Activated CD8-positive, alpha-beta memory T cell treated with anti-CD3 and anti-CD28 coated beads, Interleukin-2, amount 50 U/mL, for 24 hours (primary cell): ENCODE measurements around the gene PRDX5.
"Not testable (repeated sequence)": the region's sequence is repeated elsewhere in the genome, so short reads cannot be mapped to it uniquely, and the experiment has no call there.

ENCODE experiments used
- DNase-seq: peaks from one replicate; pipeline ENCODE4 v3.0.0-alpha.2; 2020; ENCODE audit errors: extremely low read depth

Gene PRDX5

DNA sequence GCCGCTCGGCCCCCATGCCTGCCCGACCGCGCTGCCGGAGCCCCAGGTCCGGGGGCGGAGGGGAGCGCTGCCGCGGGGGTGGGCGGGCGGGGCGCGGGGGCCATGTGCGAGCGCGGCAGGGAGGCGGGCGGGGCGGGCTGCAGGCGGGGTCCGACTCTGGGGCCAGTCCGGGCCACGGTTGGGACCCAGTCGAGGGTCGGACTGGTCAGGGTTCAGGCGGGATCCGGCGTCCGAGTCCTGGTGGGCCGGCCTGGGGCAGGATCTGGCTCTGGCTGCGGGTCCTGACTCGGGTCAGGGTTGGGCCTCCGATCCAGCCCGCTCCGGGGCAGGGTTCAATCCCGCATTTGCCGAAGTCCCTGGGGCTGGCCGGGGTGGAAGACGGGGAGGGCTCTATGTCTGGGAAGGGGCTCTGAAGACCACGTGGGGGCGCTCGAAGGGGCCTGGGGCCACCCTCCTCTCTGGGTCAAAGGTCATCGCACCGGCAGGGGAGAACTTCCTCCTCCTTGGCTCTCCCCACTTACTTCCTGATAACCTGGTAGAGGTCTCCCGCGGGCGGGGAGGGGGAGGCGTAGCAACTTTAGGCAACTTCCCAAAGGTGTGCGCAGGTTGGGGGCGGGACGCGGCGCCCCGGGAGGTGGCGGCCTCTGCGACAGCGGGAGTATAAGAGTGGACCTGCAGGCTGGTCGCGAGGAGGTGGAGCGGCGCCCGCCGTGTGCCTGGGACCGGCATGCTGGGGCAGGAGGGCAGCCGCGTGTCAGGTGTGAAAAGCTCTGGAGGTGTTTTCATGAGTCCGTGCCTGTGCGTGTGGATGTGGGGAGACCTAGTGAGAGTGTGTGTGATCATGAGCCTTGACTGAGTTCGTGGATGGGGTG is 12.0 kb upstream of the PRDX5 start:
- DNase-seq, result peak; percentile 34

DNA sequence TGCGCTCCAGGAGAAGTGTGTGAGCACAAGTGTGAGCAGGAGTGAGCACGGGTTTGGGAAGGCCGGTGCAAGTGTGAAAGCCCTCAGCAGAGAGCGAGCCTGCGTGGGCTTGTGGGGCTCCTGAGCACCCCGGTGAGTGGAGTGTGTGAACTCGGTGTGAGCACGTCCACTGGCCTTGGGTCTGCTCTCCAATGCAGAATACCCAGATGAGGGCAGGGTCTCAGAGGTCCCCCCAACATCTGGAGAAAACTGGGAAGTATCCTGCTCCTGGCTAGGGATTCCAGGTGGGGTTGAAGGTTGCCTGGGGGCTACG is 11.4 kb upstream of the PRDX5 start:
- DNase-seq, result no peak

DNA sequence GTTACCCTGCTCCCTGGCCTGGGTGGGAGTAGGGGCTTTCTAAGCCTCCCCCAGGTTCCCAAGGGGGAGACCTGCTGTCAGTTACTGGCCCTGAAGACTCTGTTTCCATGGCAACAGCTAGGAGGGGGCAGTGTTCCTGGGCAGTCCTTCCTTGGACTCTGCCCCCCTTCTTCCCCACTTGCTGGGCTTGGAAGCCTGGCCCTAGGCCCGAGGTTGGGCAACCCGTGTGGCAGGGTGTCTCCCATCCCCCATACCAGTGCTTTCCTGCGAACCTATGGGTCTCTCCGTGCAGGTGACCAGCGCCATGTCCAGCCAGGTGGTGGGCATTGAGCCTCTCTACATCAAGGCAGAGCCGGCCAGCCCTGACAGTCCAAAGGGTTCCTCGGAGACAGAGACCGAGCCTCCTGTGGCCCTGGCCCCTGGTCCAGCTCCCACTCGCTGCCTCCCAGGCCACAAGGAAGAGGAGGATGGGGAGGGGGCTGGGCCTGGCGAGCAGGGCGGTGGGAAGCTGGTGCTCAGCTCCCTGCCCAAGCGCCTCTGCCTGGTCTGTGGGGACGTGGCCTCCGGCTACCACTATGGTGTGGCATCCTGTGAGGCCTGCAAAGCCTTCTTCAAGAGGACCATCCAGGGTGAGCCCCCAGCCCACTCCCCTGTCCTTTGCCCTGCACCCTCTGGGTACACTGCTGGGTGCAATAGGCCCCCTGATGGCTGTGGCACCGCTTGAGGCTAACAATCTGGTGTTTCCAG is 10.9 kb upstream of the PRDX5 start:
- no peak for DNase-seq

DNA sequence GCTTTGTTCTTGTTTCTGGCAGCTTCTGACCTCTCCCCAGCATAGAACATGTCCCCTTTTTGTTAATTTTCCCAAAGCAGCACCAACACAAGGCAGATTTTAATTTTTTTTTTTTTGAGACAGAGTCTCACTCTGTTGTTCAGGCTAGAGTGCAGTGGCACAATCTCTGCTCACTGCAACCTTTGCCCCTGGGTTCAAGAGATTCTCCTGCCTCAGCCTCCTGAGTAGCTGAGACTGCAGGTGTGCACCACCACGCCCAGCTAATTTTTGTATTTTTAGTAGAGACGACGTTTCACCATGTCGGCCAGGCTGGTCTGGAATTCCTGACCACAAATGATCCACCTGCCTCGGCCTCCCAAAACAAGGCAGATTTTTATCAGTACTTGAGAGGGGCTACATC is 10.1 kb upstream of the PRDX5 start:
- not testable (repeated sequence) for DNase-seq

DNA sequence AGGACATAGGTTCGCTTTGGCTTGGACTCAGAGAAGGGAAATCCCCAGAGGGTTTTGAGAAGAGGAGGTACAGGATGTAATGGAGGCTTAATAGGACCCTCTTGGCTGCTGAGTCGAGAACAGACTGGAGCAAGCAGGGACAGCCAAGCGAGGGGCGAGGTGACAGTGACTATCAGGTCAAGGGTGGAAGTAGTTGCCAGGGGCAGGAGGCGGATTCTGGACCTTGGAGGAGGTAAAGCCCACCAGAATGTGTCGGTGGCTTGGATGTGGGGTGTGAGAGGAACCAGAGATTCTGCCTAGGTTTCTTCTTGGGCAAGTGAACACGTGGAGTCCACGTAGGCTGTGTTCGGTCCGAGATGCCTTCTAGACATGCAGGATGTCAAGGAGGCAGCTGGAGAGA is 5.0 kb upstream of the PRDX5 start:
- no peak for DNase-seq

DNA sequence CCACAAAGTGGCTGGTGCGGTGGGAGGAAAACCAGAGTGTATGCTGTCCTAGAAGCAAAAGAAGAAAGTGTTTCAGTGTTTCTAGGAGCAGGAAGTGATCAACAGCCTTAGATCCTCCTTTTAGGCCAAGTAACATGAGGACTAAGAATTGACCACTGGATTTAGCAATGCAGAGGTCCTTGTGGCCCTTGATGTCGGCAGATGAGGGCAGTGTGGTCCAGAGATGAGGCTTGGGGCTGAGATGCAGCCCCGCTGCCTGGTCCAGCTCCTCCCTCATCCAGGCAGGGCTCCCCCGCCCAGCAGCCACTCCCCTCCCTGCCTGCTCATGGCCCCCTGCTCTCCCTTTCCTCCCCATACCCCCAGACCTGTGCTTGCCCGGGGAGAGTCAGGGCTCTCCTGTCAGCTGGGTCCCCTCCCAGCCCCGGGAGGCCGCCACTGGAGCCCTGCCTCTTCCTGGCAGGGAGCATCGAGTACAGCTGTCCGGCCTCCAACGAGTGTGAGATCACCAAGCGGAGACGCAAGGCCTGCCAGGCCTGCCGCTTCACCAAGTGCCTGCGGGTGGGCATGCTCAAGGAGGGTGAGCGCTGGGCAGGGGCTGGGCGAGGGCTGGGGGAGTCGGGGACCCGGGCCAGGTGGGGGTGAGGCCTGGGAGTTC is 4.3 kb upstream of the PRDX5 start:
- DNase-seq, result no peak

DNA sequence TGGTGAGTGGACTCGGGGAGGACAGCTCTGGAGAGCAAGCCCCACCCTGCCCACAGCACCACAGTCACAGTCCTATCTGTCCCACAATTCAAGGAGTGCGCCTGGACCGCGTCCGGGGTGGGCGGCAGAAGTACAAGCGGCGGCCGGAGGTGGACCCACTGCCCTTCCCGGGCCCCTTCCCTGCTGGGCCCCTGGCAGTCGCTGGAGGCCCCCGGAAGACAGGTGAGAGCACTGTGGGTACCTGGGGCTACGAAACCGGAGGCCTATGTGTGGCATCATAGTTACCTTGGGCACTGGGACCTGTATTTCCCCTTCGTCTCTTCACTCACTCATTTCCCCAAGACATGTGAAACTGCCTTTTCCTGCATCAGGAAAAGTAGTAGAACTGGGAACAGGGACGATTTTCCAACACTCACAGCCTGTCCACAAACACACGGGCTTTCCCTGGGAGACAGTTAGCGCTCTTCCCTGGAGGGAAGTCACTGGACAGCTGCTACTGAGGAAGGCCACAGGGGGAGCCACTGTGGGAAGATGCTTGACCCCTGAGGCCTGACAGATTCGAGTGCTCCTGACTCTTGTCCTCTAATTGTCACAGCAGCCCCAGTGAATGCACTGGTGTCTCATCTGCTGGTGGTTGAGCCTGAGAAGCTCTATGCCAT is 3.6 kb upstream of the PRDX5 start:
- DNase-seq, result no peak

DNA sequence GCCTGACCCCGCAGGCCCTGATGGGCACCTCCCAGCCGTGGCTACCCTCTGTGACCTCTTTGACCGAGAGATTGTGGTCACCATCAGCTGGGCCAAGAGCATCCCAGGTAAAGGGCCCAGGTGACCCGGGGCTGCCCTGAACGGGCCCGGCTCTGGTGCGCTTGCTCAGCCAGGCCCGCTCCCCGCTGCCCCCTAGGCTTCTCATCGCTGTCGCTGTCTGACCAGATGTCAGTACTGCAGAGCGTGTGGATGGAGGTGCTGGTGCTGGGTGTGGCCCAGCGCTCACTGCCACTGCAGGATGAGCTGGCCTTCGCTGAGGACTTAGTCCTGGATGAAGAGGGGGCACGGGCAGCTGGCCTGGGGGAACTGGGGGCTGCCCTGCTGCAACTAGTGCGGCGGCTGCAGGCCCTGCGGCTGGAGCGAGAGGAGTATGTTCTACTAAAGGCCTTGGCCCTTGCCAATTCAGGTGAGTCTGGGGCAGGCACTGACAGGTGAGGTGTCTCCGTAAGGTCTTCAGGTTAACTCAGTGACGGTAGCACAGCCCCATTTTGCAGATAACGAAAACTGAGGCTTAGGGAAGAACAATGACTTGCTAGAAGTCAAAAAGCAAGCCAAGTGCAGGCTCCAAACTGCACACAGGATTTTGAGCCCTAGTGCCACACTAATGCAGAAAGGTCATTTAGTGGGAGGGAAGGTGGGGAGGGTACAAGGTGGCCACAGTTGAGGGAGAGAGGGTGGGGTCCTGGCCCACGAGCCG is 2.9 kb upstream of the PRDX5 start:
- no peak for DNase-seq

DNA sequence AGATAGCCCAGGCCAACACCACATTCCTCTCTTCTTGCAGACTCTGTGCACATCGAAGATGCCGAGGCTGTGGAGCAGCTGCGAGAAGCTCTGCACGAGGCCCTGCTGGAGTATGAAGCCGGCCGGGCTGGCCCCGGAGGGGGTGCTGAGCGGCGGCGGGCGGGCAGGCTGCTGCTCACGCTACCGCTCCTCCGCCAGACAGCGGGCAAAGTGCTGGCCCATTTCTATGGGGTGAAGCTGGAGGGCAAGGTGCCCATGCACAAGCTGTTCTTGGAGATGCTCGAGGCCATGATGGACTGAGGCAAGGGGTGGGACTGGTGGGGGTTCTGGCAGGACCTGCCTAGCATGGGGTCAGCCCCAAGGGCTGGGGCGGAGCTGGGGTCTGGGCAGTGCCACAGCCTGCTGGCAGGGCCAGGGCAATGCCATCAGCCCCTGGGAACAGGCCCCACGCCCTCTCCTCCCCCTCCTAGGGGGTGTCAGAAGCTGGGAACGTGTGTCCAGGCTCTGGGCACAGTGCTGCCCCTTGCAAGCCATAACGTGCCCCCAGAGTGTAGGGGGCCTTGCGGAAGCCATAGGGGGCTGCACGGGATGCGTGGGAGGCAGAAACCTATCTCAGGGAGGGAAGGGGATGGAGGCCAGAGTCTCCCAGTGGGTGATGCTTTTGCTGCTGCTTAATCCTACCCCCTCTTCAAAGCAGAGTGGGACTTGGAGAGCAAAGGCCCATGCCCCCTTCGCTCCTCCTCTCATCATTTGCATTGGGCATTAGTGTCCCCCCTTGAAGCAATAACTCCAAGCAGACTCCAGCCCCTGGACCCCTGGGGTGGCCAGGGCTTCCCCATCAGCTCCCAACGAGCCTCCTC is 2.0 kb upstream of the PRDX5 start:
- DNase-seq, result not testable (repeated sequence)

DNA sequence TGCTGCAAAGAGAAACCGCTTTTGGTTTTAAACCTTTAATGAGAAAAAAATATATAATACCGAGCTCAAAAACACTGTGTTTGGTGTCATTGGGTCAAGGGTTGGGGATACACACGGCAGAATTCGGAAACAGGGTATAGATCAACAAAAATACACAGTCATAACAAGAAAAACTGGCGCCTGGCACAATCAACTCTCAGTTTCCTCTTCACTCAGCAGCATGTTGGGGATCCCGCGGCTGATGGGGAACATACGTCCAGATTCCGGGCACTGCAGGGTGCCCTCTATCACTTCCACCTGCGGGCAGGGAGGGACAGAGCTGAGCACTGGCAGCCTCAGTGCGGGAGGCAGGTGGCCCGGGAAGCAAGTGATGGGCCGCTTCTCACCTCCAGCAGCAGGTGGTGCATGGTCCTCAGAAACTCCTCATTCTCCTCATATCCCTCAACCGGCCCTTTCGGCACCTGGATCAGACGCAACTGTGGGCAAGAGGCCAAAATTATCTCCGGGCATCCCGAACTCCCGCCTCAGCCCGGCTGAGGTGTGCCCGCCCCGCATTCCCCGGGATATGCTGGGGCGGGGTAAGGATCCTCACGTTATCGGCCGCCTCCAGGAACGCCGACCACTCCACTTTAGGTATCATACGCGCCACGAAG is 1.1 kb upstream of the PRDX5 start:
- no peak for DNase-seq

DNA sequence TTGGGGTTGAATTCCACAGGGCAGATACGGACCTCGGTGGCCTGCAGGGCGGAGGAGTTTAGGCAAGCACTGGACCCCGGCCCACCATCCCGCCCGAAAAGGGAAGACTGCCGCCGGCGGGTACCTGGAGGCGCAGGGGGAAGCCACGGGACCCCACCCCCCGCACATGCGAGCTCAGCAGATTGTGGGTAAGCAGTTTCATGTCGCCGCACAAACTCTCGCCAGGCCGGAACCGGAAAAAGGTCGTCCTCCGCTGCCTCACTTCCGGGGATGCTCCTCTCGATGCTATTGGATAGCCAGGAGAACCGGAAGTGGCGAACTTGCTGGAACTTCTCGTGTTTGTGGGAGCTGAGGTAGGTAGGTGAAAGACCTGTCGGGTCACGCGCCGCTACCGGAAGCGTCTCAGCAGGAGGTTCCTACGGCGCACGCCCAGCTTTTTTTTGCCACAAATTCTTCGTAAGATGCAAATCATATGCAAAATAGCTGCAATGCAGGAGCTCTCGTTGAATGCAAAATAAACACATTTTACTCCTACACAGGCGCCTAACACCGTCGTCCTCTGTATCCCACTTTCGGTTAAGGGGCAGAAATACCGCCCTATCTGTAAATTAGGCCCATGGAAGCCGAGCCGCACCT is 478 bp upstream of the PRDX5 start, which contains the start of gene TRMT112:
TSS of gene TRMT112 (minus strand) at position 235 of the 636 bp plus-strand sequence. CDS start at position 202, 33 bp downstream.
- DNase-seq, result peak; percentile 94

DNA sequence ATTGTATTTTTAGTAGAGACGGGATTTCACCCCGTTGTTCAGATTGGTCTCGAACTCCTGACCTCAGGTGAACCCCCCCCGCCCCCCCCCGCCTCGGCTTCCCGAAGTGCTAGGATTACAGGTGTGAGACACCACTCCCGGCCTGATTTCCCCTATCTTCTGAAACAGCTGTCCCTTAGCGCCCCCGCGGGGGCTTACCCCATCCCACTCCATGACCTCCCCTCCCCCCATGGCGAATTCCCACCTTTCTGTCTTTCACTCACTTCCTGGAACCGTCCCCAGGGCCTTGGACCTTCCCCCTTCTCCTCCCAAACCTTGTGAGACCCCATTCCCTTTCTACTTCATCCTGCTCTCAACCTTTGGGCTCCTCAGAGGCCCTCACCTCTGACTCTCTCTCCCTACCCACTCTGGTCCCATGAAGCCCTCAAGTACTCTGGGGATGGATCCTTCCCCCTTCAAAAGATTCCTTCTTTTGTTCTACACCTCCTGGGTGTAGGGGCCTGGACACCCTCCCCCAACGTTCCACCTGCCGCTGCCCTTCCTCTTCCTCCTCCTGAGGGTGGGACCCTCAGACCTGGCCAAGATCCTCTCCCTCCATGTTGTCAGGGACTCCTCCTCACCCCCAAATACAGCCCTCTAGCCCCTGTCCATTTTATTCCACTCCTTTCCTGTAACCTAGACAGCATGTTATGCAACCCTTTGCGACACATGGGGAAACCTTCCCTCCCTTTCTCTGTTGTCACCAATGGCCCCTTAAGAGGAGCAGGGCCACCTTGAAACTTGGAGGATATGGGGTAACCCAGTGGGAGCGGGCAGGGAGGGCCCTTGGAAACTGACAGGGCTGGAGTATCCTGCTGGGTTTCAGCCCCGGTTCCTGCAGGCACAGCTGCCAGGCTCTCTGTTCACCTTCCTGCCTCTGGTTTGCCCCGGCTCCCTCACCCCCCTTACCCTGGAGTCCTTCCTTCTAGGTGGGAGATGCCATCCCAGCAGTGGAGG is 1.1 kb downstream of the PRDX5 start:
- DNase-seq, result no peak

DNA sequence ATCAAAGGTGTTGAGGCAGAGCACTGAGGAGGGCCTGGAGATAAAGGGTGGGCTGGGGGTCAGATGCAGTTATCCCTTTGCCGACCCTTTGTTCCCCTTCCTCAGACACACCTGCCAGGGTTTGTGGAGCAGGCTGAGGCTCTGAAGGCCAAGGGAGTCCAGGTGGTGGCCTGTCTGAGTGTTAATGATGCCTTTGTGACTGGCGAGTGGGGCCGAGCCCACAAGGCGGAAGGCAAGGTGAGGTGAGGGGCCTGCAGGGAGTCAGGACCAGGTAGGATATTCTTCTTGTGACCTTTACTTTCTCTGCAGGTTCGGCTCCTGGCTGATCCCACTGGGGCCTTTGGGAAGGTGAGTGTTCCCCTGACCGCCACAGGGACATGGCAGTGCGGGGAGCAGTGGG is 2.6 kb downstream of the PRDX5 start:
- DNase-seq, result no peak

DNA sequence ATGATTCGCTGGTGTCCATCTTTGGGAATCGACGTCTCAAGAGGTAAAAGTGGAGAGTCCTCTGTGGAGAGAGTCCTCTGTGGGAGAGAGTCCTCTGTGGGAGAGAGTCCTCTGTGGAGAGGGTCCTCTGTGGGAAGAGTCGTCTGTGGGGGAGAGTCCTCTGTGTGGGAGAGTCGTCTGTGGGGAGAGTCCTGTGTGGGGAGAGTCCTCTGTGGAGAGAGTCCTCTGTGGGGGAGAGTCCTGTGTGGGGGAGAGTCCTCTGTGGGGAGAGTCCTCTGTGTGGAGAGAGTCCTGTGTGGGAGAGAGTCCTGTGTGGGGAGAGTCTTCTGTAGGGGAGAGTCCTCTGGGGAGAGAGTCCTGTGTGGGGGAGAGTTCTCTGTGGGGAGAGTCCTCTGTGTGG is 3.1 kb downstream of the PRDX5 start:
- no peak for DNase-seq

DNA sequence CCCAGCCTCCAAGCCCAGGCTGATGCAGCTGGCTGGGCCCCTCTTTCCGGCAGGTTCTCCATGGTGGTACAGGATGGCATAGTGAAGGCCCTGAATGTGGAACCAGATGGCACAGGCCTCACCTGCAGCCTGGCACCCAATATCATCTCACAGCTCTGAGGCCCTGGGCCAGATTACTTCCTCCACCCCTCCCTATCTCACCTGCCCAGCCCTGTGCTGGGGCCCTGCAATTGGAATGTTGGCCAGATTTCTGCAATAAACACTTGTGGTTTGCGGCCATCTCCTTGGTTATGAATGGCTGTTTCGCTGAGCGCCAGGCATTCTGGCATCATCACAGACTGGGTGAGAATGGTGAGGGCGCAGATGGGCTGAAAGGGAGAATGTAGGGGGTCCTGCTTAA is 3.6 kb downstream of the PRDX5 start:
- no peak for DNase-seq

DNA sequence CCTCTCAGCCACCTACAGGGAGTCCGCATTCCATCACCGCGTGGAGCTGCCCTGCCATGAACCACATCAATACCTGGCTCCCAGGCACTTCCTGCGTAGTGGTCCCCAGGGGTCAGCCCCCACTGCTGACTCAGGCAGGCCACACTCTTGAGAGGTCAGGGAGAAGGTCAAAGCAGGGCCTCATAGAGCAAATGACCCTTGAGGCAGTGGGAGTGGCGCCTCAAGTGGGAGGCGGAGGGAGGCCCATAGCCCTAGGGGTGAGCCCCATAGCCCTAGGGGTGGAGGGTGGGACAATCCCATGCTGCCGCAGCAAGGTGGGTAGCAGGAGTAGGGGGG is 5.0 kb downstream of the PRDX5 start:
- no peak for DNase-seq

DNA sequence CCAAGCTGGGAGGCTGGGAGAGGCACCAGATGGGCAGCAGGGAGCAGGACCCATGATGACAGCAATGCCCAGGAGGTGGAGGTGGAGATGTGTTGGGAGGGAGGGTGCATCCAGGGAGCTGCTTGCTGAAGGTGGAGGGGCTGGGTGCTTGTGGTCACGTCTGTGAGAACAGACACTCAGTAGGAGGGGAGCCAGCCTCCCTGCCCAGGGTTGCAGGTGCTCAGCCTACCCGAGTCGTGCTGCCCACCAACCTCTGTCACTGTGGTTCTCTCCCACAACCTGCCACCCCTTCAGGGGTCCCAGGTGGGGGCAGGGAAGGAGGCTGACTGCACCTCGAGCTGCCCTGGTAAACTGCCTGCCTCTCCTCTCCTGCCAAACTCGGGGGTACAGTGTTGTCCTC is 5.5 kb downstream of the PRDX5 start:
- DNase-seq, result no peak

DNA sequence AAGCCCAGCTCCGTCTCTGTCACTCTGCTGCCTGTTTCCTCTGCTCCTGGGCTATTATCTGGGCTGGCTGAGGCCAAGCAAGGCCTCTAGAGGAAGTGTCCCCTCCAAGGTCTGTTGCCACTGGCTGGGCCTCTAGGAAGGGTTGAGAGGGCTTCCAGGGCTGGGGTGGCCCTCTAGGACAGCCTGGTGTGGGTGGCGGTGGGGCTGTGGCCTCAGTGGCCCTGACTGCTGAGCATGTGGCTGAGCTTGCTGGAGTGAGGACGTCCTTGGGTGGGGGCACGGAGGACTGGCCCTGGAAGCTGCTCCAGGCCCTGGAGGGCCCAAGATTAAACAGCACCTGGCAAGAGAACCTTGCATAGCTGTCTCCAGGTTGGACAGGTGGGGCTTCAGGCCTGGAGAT is 6.1 kb downstream of the PRDX5 start:
- not testable (repeated sequence) for DNase-seq
